Esophagus squamous epithelium (tissue), 5 donors: Measurements from ENCODE around the gene MRPS26. TPM values are rescaled to one million over a fixed set of nuclear protein-coding genes. Genes with fewer than 3 reads are reported as not detected.

Experiments used
- DNase-seq: peaks from one replicate; lab custom pipeline; 2025; lab: John Stamatoyannopoulos, UW
- H3K27ac ChIP-seq, 4 donors: fragments of 200-600 bp; sonication (generic); one replicate each; pipeline ENCODE4 v1.5.1; 2016 to 2019; ENCODE audit warnings: mild to moderate bottlenecking in 1 of 4
- H3K27me3 ChIP-seq, 4 donors: fragments of 200-600 bp; sonication (generic); 1 replicate in 3 of 4; 2 replicates in 1 of 4; pipeline versions ENCODE4 v1.5.1 to v1.6.0; 2017 to 2021; ENCODE audit warnings: antibody characterized with exemption in 1 of 4
- H3K36me3 ChIP-seq, 3 donors: fragments of 200-600 bp; sonication (generic); one replicate each; pipeline ENCODE4 v1.5.1; 2016 to 2019
- H3K4me1 ChIP-seq, 3 donors: fragments of 200-600 bp; sonication (generic); one replicate each; pipeline ENCODE4 v1.5.1; 2017 to 2019
- H3K4me3 ChIP-seq, 4 donors: fragments of 200-600 bp; sonication (generic); 1 replicate in 3 of 4; 2 replicates in 1 of 4; pipeline ENCODE4 v1.5.1; 2016 to 2019; ENCODE audit warnings: mild to moderate bottlenecking in 2 of 4, moderate library complexity in 1 of 4
- H3K9me3 ChIP-seq, 3 donors: fragments of 200-600 bp; sonication (generic); one replicate each; pipeline ENCODE4 v1.5.1; 2016 to 2019
- POLR2A ChIP-seq, 4 donors: fragments of 450-650 bp; IDR thresholded peaks; one replicate each; pipeline ENCODE4 v1.6.1; 2017; ENCODE audit warnings: antibody characterized with exemption in 4 of 4, mild to moderate bottlenecking in 4 of 4, moderate library complexity in 3 of 4
- WGBS, 2 donors: methylation state at CpG; one replicate each; pipeline ENCODE4 v1.1.5; 2018; 5-methylcytosine and 5-hydroxymethylcytosine counted together
- intact Hi-C: fragments of 100-400 bp; cut with DNase I; formaldehyde crosslinking; loops from one replicate; pipeline ENCODE4 v1.15.0; 2022
- total RNA-seq, 4 donors: library from RNA; depleted of rRNA; stranded (reverse); fragments of >200 nt; gene quantifications; one replicate each; pipeline ENCODE4 v1.1.0, GENCODE V29; 2016
- TF ChIP-seq, protein P1 (sequence below), 6 experiments: fragments of 450-650 bp in 4 of 6; fragments of 200-600 bp in 2 of 6; sonication (generic) in 2 of 6; IDR thresholded peaks; one replicate each; pipeline ENCODE4 v1.5.1; 2016 to 2019; ENCODE audit warnings: antibody characterized with exemption in 6 of 6, mild to moderate bottlenecking in 4 of 6, moderate library complexity in 4 of 6
- donor health status: DM: yes; HTN: yes; CAD: no.

Gene MRPS26
- total RNA-seq, 4 donors from 2014 or later = 39.5 to 60.7 (median 50.9) TPM

DNA sequence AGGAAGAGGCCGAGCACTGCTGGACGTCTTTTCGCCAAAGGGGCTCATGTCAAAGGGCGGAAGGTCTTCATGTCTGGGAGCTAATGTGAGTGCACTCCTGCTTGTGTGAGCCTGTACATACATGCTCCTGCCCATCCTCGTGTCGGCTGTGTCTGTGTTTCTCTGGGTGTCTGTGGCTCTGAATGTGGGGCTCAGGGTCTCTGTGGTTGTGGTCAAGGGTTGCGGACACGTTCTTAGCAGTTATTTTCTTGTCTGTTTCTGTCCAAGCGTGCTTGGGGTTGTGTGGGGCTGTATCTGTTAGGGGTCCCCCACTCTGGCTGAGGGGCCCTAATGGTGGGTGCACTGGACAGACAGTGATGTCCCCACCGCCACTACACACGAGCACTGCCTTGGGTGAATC, 35.8 kb downstream of the MRPS26 start:
- 69 to 81% methylated on average over 9 of the region's 11 CpGs for WGBS, 2 donors
- Histone ChIP-seq H3K27me3 (peaks cover 0 to 80% (median 10%) of the 10 kb centered on the region in 4 donors), H3K36me3 (no peaks in the 10 kb centered on the region), H3K9me3 (no peaks in the 10 kb centered on the region), H3K4me1 (peaks cover 5 to 25% (median 13%) of the 10 kb centered on the region in 3 donors), H3K4me3 (no peak overlapping the region), H3K27ac (no peak overlapping the region)
- intact Hi-C loops = no loop called here
- DNase-seq = no peak
- TF ChIP-seq, protein P1, sequence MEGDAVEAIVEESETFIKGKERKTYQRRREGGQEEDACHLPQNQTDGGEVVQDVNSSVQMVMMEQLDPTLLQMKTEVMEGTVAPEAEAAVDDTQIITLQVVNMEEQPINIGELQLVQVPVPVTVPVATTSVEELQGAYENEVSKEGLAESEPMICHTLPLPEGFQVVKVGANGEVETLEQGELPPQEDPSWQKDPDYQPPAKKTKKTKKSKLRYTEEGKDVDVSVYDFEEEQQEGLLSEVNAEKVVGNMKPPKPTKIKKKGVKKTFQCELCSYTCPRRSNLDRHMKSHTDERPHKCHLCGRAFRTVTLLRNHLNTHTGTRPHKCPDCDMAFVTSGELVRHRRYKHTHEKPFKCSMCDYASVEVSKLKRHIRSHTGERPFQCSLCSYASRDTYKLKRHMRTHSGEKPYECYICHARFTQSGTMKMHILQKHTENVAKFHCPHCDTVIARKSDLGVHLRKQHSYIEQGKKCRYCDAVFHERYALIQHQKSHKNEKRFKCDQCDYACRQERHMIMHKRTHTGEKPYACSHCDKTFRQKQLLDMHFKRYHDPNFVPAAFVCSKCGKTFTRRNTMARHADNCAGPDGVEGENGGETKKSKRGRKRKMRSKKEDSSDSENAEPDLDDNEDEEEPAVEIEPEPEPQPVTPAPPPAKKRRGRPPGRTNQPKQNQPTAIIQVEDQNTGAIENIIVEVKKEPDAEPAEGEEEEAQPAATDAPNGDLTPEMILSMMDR (IDR thresholded peaks at IDR 0.05) = no peak
- no peak for TF ChIP-seq POLR2A (IDR thresholded peaks at IDR 0.05)

DNA sequence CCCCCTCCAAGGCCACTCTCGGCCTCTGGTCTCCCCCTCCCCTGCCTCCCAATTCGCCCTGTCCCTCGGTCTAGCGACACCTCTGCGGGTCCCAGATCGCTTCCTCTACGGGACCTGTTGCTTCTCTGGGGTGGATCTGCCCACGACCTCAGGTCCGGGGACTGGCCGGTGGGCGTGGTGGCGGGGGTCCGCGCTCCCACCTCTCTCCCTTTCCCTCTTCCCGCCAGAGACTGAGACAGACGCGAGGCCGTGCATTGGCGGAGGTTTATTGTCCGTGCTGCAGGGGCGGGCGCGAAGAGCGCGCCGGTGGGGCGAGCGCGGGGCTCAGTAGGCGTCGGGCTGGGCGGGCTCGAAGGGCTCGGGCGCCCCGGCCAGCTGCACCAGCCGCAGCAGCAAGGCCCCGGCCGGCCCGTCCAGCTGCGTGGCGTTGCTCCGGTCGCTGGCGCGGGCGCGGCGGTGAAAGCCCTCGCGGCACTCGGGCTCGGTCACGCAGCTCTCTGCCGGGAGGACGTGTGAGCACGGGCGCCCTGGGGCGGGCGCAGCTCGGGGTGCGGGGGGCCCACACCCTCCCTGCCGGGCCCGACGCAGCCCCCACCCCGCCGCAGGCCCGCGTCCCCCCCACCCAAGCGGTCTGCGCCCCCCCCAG, 36.6 kb downstream of the MRPS26 start:
- TF ChIP-seq, protein P1 (IDR thresholded peaks at IDR 0.05) = no peak
- no peak for TF ChIP-seq POLR2A (IDR thresholded peaks at IDR 0.05)
- peaks cover 5 to 25% (median 13%) of the 10 kb centered on the region in 3 donors for H3K4me1 ChIP-seq
- no peaks in the 10 kb centered on the region for H3K9me3 ChIP-seq
- H3K27me3 ChIP-seq = peaks cover 0 to 76% (median 10%) of the 10 kb centered on the region in 4 donors
- no peaks in the 10 kb centered on the region for H3K36me3 ChIP-seq
- 20 to 31% methylated on average over 4 to 12 of the region's 71 CpGs for WGBS, 2 donors
- intact Hi-C loops = no loop called here
- peak overlapping the region; percentile 24 to 64 (median 36) for H3K4me3 ChIP-seq
- DNase-seq = no peak
- no peak overlapping the region for H3K27ac ChIP-seq

DNA sequence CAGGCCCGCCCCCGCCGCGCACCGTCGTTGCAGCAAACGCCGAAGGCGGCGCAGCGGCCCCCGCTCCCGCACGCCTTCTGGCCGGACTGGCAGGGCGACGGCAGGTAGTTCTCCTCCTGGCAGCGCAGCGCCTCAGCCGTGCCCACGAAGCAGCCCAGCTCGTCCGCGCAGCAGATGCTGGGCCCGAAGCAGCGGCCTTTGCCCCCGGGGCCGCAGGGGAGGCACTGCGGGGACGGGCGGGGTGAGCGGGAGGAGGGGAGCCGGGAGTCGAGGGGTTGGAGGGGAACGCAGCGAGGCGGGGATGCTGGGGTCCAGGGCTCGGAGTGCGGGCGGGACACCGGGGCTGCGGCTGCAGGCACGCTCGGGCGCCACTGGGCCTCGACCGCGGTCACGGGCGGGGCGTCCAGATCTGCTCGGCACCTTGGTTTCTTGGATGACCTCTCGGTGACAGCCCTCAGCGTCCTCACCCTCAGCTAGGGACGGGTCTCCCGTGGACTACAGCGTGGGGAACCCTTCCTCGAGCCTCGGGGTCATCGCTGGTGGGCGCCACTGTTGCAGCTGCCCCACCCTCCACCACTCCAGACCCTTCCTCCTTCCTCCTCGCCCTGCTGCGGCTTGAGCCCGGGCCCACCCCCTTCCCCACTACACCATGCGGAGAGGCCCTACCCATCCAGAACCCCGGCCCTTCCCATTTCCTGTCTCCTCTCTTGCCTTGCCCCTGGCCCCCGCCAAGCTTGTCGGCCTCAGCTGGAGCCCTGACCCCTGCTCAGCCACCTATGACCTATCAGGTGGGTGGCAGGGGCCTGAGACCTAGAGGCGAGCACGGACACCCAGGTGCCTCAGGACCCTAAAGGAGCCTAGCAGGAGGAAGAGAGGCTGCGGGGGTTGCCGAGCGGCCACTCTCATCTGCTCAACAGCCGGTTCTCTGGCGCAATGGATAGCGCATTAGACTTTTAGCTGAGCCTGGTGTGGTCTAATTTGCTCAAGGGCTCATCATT, 37.4 kb downstream of the MRPS26 start:
- Histone ChIP-seq H3K27ac (no peak overlapping the region), H3K4me1 (peaks cover 5 to 25% (median 13%) of the 10 kb centered on the region in 3 donors), H3K36me3 (no peaks in the 10 kb centered on the region), H3K27me3 (peaks cover 0 to 72% (median 10%) of the 10 kb centered on the region in 4 donors), H3K4me3 (peak overlapping the region; percentile 24 to 64 (median 36)), H3K9me3 (no peaks in the 10 kb centered on the region)
- intact Hi-C loops = no loop called here
- no peak for DNase-seq
- WGBS, 2 donors = 56% methylated on average over 10 of the region's 76 CpGs; no CpG with 5 or more reads in 1 of the 2 donors
- TF ChIP-seq, protein P1 (IDR thresholded peaks at IDR 0.05) = no peak
- TF ChIP-seq POLR2A (IDR thresholded peaks at IDR 0.05) = no peak

DNA sequence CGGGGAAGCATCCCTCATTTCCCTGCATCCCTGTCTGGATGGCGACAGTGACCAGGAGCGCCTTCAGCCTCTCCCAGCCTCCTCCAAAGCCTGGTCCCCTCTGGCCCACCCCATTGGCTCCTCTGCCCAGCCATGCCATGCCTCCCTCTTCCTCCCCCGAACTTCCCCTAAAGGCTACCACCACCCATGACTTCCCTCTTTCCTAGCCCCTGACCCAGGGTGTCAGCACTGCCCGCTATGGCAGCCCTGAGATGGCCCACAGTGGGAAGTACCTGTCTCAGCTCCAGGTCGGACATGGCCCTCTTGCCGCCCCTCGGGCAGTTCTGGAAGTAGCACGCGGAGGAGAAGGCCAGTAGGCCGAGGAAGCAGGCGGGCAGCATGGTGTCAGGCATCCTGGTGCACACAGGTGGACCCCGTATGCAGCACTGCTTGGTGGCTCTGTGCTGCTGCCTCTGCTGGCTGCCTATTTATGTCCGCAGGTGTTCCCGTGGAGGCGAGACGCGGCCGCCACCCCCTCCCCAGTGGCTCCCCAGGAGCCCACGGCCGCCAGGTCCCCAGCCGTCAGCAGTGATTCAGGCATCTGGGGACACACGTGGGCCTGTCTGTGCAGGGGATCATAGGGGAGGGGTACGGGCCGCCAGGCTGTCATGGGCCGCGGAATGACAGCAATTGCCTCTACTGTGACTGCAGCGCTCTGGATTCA, 38.6 kb downstream of the MRPS26 start, which contains the start of gene AVP:
TSS of gene AVP (minus strand) at position 442 of the 703 bp plus-strand sequence. CDS start at position 392, 50 bp downstream.
- DNase-seq = no peak
- no peaks in the 10 kb centered on the region for H3K9me3 ChIP-seq
- H3K36me3 ChIP-seq = no peaks in the 10 kb centered on the region
- peaks cover 5 to 25% (median 13%) of the 10 kb centered on the region in 3 donors for H3K4me1 ChIP-seq
- intact Hi-C loops = no loop called here
- TF ChIP-seq POLR2A (IDR thresholded peaks at IDR 0.05) = no peak
- no peak within 1 kb of the TSS for H3K4me3 ChIP-seq
- 79 to 84% methylated on average over 4 to 13 of the region's 28 CpGs for WGBS, 2 donors
- H3K27ac ChIP-seq = no peak within 1 kb of the TSS
- peaks cover 0 to 72% (median 10%) of the 10 kb centered on the region in 4 donors for H3K27me3 ChIP-seq

DNA sequence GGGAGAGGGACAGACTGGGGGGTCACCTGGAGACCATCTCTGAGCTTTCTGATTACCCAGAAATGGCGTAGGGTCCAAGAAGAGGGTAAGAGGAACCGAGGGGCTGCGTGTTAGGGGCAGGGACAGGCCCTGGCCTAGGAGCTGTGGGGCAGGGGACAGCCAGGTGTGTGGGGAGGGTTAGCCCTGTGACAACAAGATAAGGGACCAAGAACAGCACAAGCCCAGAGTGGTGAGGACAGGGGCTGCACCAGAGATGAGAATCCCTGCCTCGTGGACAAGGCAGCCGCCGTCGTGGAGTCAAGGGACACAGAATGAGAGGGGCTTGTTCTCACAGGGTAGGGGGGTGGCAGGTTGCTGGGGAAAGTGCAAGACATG, 39.1 kb downstream of the MRPS26 start:
- no peak for TF ChIP-seq POLR2A (IDR thresholded peaks at IDR 0.05)
- TF ChIP-seq, protein P1 (IDR thresholded peaks at IDR 0.05) = no peak
- no peak for DNase-seq
- no peaks in the 10 kb centered on the region for H3K9me3 ChIP-seq
- peaks cover 0 to 74% (median 10%) of the 10 kb centered on the region in 4 donors for H3K27me3 ChIP-seq
- H3K36me3 ChIP-seq = no peaks in the 10 kb centered on the region
- intact Hi-C loops = no loop called here
- peaks cover 5 to 25% (median 13%) of the 10 kb centered on the region in 3 donors for H3K4me1 ChIP-seq
- H3K27ac ChIP-seq = no peak overlapping the region
- WGBS, 2 donors = 81 to 97% methylated on average over 7 of the region's 7 CpGs
- H3K4me3 ChIP-seq = no peak overlapping the region
